Measurements from ENCODE around the gene ADM2.

DNA sequence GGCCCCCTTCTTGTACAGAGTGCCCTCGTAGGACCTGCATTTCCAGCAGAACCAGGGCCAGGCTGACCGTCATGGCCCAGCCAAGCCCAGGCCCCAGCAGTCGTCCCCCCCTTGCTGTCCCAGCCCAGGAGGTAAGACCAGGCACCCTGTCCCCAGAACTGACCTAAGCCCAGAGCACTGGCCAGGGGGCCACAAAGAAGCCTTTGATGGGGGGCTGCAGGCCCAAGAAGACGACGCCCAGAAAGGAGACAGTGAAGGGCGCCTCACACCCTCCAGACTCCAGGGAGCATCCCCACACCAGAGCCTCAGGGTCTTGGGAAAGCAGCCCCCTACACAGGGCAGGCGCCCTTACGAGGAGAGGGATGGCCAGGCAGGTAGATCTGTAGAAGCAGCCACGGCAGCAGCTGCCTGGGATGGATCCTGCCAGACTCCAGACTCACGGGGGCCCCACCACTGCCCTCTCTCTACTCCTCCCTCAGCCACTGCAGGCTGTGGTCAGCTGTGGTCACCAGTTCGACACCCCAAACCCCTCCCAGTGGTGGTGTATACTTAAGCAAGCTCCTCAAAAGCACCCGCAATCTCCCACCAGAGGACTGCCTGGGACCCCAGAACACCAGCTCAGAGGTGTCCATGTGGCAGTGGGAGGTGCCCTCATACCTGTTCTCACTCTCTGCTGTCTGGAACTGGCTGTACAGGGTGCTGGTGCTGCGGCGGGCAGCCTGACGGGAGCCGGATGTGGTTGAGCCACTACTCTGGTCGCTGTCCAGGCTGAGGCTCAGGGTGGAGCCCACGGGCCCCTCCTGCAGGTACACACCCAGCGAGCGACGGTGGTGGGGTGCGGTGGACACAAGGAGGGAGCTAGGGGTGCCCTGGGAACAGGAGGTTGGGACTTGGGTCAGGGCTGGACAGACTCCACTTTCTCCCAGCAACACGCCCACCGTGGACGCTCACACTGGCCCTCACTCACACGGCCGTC lies 33.5 kb upstream of the ADM2 start:
- TF ChIP-seq EZH2 (IDR thresholded peaks at IDR 0.05) = no peak
- TF ChIP-seq POLR2AphosphoS5 (IDR thresholded peaks at IDR 0.05; ENCODE audit: borderline replicate concordance, low read depth, low read length) = no peak; the same call in 1 of the 2 replicates
- TF ChIP-seq FOXP2 (optimal IDR thresholded peaks at IDR 0.05; ENCODE audit: control extremely low read depth, extremely low read length, insufficient read depth) = no peak

Measured in SK-N-MC (cell line).